Choroid plexus epithelial cell (primary cell): ENCODE data around the gene AOPEP.
A peak's percentile ranks its signal among the peaks of the same experiment; 100 is the strongest.

Experiments used
- DNase-seq: peaks from one replicate; pipeline ENCODE4 v3.0.0-alpha.2; 2010; ENCODE audit warnings: low read depth
- H3K4me3 ChIP-seq: 2 replicates; pipeline ENCODE4 v1.5.1; 2011; ENCODE audit warnings: low read depth, mild to moderate bottlenecking, control low read depth, low read length, moderate library complexity
- CTCF ChIP-seq: conservative IDR thresholded peaks from 2 replicates; pipeline ENCODE4 v1.5.1; 2011; ENCODE audit warnings: low read depth, mild to moderate bottlenecking, control low read depth, inconsistent platforms, low read length, moderate library complexity

AOPEP gene

GRCh38 chr9:94772144-94772543 lies 45.6 kb downstream of the AOPEP start:
- DNase-seq: no peak
- no peak for TF ChIP-seq CTCF
- H3K4me3 ChIP-seq: no peak overlapping the region

- H3K4me3 ChIP-seq: no peak overlapping the region
- TF ChIP-seq CTCF: no peak
- DNase-seq: peak; percentile 23
These were observed 46.3 kb downstream of the AOPEP start for GRCh38 chr9:94772639-94773303.

- no peak overlapping the region for H3K4me3 ChIP-seq
- no peak for TF ChIP-seq CTCF
- DNase-seq: no peak
These were observed 47.2 kb downstream of the AOPEP start for GRCh38 chr9:94773655-94774054.

DNA sequence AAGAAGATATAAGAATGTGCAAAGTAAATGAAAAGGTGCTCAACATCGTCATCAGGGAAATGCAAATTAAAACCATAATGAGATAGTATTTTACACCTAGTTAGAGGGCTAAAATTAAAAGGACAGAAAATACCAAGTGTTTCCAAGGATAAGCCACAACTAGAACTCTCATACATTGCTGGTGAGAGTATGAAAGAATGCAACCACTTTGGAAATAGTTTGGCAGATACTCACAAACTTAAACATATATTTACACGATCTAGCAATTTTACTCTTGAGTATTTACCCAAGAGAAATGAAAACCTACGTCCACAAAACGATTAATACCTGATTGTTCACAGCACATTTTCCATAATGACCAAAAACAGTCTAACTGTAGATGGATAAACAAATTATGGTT lies 51.5 kb downstream of the AOPEP start:
- no peak overlapping the region for H3K4me3 ChIP-seq
- TF ChIP-seq CTCF: no peak

GRCh38 chr9:94779031-94779430 lies 52.5 kb downstream of the AOPEP start:
- no peak for TF ChIP-seq CTCF
- DNase-seq: no peak
- no peak overlapping the region for H3K4me3 ChIP-seq

More for the DNA sequence above, 51.5 kb downstream of the AOPEP start:
- no peak for DNase-seq

DNA sequence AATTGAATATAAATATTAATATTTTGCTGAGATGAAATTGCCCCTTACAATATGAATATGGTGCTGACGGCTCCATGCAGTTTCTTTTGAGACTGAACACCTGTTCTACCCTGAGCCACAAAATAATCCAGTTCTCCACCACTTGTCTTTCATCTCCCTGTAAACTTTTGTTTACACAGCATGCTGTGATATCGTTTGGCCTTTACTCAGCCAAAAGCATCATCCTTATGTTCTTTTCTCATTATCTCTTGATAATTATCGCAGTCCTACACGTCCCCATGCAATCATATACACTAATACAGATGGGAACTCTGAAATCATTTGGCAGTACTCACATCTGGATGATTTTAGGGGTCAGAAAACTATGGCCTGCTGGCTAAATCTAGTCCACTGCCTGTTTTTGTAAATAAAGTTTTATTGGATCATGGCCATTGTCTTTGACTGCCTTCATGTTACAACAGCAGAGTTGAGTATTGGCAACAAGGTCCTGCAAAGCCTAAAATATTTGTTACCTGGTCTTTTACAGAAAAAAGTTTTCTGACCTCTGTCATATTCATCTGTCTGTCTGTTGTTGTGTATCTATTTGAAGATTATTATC lies 53.3 kb downstream of the AOPEP start:
- TF ChIP-seq CTCF: no peak
- no peak for DNase-seq
- H3K4me3 ChIP-seq: no peak overlapping the region

GRCh38 chr9:94780516-94780950 lies 54.0 kb downstream of the AOPEP start:
- no peak for TF ChIP-seq CTCF
- no peak for DNase-seq
- H3K4me3 ChIP-seq: no peak overlapping the region
